ENCODE data around the gene EZR.

DNA sequence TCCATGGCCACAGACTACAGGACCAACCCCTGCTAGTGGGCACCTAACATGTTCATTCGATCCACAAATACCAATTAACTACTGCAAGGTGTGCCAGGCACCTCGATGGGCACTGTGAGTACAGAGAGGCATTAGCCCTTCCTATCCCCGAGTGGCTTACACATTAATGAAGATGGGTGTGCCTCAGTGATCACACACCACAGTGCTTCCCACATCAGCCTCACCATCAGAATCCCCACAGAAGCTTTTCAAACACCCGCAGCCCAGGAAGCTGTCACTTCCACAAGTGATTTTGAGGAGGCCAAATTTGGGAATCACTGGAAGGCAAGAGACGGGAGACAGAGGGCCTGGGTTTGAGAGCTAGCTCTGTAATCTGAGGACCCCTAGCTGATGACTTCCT lies 23.7 kb downstream of the EZR start:
- TF ChIP-seq, protein P1, sequence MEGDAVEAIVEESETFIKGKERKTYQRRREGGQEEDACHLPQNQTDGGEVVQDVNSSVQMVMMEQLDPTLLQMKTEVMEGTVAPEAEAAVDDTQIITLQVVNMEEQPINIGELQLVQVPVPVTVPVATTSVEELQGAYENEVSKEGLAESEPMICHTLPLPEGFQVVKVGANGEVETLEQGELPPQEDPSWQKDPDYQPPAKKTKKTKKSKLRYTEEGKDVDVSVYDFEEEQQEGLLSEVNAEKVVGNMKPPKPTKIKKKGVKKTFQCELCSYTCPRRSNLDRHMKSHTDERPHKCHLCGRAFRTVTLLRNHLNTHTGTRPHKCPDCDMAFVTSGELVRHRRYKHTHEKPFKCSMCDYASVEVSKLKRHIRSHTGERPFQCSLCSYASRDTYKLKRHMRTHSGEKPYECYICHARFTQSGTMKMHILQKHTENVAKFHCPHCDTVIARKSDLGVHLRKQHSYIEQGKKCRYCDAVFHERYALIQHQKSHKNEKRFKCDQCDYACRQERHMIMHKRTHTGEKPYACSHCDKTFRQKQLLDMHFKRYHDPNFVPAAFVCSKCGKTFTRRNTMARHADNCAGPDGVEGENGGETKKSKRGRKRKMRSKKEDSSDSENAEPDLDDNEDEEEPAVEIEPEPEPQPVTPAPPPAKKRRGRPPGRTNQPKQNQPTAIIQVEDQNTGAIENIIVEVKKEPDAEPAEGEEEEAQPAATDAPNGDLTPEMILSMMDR (IDR thresholded peaks at IDR 0.05; ENCODE audit: low read length), result no peak
- TF ChIP-seq EZH2phosphoT487 (IDR thresholded peaks at IDR 0.05; ENCODE audit: low read length) (no peak), EZH2 (optimal IDR thresholded peaks at IDR 0.05; ENCODE audit: low read depth, low read length) (no peak)
